ENCODE results near the gene PARVA.

The PARVA gene

DNA sequence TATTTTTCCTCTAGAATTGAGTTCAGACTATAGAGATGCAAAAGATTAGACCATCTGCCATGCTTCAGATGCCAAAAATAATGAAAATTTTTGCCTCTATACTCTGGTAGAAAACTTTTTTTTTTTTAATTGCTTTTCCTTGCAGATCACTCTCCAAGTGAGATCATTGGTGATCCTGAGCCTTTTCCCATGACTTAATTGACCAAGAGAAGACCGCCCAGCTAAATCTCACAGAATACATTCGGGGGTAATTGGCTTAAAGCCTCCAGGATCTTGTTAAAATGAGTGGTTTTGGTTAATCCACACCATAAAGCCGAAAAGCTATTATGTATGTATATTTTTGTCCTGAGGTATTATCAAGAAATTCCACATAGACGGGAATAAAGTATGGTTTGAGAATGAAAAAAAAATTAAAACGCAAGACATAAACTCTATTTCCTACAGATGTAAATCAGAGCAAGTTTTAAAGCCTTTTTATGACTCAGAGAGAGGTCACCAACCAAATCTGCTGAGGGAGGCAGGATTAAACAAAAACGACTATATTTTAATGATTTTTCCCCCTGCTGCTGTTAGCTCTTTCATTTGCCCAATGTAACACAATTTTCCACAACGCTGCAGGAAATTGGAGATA, 64.0 kb downstream of the PARVA start:
- no peak for DNase-seq
- Histone ChIP-seq H3K36me3 (ENCODE audit: control insufficient read depth, insufficient read depth, low read length) (no peaks in the 10 kb centered on the region), H3K4me3 (ENCODE audit: insufficient read depth, low read depth, low read length, poor library complexity, severe bottlenecking) (no peak overlapping the region), H3K27ac (ENCODE audit: insufficient read depth, low read length, poor library complexity, severe bottlenecking) (no peak overlapping the region), H3K4me1 (ENCODE audit: control insufficient read depth, insufficient read depth, low read length, poor library complexity, severe bottlenecking) (no peaks in the 10 kb centered on the region), H3K9me3 (ENCODE audit: control insufficient read depth, low read length) (no peaks in the 10 kb centered on the region), H3K27me3 (replicated peaks; ENCODE audit: control insufficient read depth, insufficient read depth, low read length, poor library complexity, severe bottlenecking) (no peaks in the 10 kb centered on the region)

DNA sequence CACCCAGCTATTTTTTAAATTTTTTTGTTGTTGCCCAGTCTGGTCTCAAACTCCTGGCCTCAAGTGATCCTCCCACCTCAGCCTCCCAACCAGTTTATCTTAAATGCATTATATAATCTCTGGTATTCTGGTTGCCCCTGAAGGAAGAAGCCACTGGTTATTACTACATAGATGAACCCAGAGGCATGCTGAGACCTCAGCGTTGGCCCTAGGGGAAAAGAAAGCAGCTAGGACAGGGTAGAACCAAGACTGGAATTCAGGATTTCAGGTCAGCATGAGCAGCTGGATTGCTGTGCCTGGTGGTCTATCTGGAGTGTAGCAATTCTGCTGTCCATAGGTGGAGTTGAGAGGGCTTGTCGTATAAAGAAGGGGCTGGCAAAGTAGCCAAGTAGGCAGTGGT, 67.2 kb downstream of the PARVA start:
- Histone ChIP-seq H3K4me3 (ENCODE audit: insufficient read depth, low read depth, low read length, poor library complexity, severe bottlenecking) (no peak overlapping the region), H3K36me3 (ENCODE audit: control insufficient read depth, insufficient read depth, low read length) (no peaks in the 10 kb centered on the region), H3K4me1 (ENCODE audit: control insufficient read depth, insufficient read depth, low read length, poor library complexity, severe bottlenecking) (no peaks in the 10 kb centered on the region), H3K27me3 (replicated peaks; ENCODE audit: control insufficient read depth, insufficient read depth, low read length, poor library complexity, severe bottlenecking) (no peaks in the 10 kb centered on the region), H3K27ac (ENCODE audit: insufficient read depth, low read length, poor library complexity, severe bottlenecking) (no peak overlapping the region), H3K9me3 (ENCODE audit: control insufficient read depth, low read length) (no peaks in the 10 kb centered on the region)
- no peak for DNase-seq

DNA sequence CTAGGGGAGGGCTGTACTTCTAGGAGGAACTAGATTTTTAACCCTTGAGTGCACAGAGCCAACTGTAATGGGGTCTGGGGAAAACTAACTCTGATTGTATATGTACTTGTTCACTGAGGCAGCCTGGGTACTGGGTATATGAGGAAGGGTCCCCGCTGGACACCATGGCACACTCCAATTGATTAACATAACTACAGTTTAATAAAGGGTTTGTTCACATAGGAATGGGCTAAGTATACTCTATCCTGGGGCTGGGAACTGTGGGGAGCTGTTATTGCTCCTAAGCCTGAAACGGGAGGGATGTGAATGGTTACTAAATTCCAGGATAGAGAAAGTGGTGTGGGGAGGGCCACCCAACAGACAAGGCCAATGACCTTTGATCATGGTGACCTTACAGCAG, 67.6 kb downstream of the PARVA start:
- no peaks in the 10 kb centered on the region for H3K9me3 ChIP-seq (ENCODE audit: control insufficient read depth, low read length)
- no peak overlapping the region for H3K4me3 ChIP-seq (ENCODE audit: insufficient read depth, low read depth, low read length, poor library complexity, severe bottlenecking)
- no peaks in the 10 kb centered on the region for H3K27me3 ChIP-seq (replicated peaks; ENCODE audit: control insufficient read depth, insufficient read depth, low read length, poor library complexity, severe bottlenecking)
- no peaks in the 10 kb centered on the region for H3K36me3 ChIP-seq (ENCODE audit: control insufficient read depth, insufficient read depth, low read length)
- H3K4me1 ChIP-seq (ENCODE audit: control insufficient read depth, insufficient read depth, low read length, poor library complexity, severe bottlenecking), result no peaks in the 10 kb centered on the region
- H3K27ac ChIP-seq (ENCODE audit: insufficient read depth, low read length, poor library complexity, severe bottlenecking), result no peak overlapping the region
- no peak for DNase-seq

DNA sequence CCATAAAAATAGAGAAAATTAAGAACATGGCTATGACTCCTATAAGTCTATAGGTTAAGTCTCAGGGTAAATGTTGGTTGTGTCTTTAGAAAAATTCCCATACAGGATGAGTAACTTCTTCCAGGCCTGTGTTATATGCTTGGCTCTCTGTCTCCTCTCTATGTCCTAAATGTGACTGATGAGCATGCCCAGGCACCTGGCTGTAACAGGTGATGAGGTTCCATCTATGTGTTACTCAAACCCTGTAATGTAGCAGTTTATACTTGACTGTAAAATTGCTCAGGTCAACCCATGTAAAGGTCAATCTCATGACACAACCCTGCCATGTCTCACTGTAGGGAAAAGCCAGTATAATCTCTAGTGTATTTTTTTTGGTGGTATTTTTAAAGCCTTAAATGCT, 69.5 kb downstream of the PARVA start:
- Histone ChIP-seq H3K27ac (ENCODE audit: insufficient read depth, low read length, poor library complexity, severe bottlenecking) (no peak overlapping the region), H3K4me1 (ENCODE audit: control insufficient read depth, insufficient read depth, low read length, poor library complexity, severe bottlenecking) (no peaks in the 10 kb centered on the region), H3K36me3 (ENCODE audit: control insufficient read depth, insufficient read depth, low read length) (no peaks in the 10 kb centered on the region), H3K9me3 (ENCODE audit: control insufficient read depth, low read length) (no peaks in the 10 kb centered on the region), H3K4me3 (ENCODE audit: insufficient read depth, low read depth, low read length, poor library complexity, severe bottlenecking) (no peak overlapping the region), H3K27me3 (replicated peaks; ENCODE audit: control insufficient read depth, insufficient read depth, low read length, poor library complexity, severe bottlenecking) (no peaks in the 10 kb centered on the region)
- no peak for DNase-seq

DNA sequence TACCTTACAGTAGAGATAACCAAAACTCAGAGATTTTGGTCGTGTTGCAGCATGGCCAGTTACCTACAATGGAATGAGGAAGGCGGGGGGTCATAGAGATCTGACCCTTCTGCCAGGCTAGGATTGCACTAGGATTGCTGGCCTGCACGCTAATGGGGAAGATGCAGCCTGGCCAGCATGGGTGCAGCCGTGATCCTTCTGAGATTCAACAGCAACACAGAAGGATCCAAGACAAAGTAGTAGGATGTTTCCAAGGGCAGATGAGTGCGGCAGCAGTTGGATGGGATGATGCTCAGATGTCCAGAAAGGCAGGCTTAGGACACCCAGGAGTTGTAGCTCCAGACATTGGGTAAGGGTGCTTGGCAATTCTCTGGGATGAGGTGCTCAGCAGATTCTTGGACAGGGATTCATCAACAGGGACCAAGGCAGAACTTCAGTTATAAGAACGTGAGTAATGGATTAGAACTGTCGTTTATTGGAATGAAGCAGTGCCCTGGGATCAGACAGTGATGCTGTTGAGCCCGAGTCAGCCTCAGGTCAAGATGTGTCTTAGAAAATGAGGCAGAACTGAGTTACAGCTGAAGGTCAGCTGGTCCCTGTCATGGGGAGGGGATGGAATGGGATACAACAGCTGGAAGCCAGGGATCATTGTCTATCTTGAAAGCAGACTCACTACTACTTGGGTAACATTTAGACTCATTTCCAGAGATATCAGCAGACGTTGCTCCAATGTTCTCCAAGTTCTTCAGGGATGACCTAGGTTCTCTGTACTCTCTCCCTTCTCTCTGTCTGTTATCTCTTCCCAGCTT, 71.0 kb downstream of the PARVA start:
- no peaks in the 10 kb centered on the region for H3K27me3 ChIP-seq (replicated peaks; ENCODE audit: control insufficient read depth, insufficient read depth, low read length, poor library complexity, severe bottlenecking)
- H3K4me3 ChIP-seq (ENCODE audit: insufficient read depth, low read depth, low read length, poor library complexity, severe bottlenecking), result no peak overlapping the region
- H3K9me3 ChIP-seq (ENCODE audit: control insufficient read depth, low read length), result no peaks in the 10 kb centered on the region
- no peaks in the 10 kb centered on the region for H3K4me1 ChIP-seq (ENCODE audit: control insufficient read depth, insufficient read depth, low read length, poor library complexity, severe bottlenecking)
- no peak overlapping the region for H3K27ac ChIP-seq (ENCODE audit: insufficient read depth, low read length, poor library complexity, severe bottlenecking)
- H3K36me3 ChIP-seq (ENCODE audit: control insufficient read depth, insufficient read depth, low read length), result no peaks in the 10 kb centered on the region
- DNase-seq, result no peak

DNA sequence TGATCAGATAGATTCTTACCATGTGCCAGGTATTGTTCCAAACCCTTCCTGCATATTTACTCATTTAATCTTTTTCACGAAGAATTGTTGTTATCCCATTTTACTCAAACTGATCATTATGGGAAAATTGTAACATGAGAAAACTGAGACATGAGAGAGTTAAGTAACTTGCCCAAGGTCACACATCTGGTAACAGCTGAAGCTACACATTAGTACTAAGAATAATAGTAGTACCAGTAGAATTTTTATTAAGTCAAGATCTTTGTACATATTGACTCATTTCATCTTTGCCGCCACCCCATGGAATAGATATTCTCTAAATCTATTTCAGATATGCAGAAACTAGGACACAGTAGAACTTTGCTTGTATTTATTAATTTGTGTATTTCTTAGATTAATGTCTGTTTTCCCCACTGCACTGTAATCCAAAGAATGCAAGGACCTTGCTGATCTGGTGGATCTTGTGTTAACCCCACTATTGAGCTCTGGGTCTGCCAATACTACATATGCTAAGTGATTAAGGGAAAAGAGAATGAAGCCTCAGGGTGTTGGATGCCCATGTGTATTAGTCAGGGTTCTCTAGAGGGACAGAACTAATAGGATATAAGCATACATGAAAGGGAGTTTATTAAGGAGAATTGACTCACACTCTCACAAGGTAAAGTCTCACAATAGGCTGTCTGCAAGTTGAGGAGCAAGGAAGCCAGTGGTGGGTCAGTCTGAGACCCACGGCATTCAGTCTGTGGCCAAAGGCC, 72.8 kb downstream of the PARVA start:
- Histone ChIP-seq H3K36me3 (ENCODE audit: control insufficient read depth, insufficient read depth, low read length) (no peaks in the 10 kb centered on the region), H3K4me3 (ENCODE audit: insufficient read depth, low read depth, low read length, poor library complexity, severe bottlenecking) (no peak overlapping the region), H3K27me3 (replicated peaks; ENCODE audit: control insufficient read depth, insufficient read depth, low read length, poor library complexity, severe bottlenecking) (no peaks in the 10 kb centered on the region), H3K27ac (ENCODE audit: insufficient read depth, low read length, poor library complexity, severe bottlenecking) (no peak overlapping the region), H3K9me3 (ENCODE audit: control insufficient read depth, low read length) (no peaks in the 10 kb centered on the region), H3K4me1 (ENCODE audit: control insufficient read depth, insufficient read depth, low read length, poor library complexity, severe bottlenecking) (no peaks in the 10 kb centered on the region)
- no peak for DNase-seq

DNA sequence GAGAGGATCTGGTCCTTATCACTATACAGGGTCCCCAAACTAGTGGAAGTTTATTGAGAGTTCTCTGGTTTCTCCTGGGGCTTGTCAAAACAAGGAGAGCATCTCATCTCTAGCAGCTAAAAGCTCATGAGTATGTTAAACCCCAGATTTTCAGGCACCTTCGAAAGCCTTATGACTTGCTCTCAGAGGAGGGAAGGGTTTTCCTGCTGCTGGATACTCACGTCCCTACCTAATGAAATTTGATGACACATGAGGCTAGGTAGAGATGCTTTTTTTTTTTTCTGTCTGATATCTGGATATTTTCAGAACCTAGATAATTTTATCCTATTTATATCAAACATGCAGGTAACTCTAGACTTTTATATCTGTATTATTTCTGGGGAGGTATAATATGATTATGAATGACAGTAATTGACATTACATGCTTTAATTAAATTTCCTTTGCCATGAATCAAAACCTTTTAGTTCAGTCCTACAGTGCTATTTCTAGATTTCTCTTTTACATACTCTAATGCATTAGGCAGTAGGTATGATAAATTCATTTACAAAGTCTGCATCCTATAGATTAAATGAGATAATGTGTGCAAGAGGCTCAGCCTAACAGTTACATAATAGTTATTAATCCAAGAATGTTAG, 73.9 kb downstream of the PARVA start:
- Histone ChIP-seq H3K9me3 (ENCODE audit: control insufficient read depth, low read length) (no peaks in the 10 kb centered on the region), H3K27ac (ENCODE audit: insufficient read depth, low read length, poor library complexity, severe bottlenecking) (no peak overlapping the region), H3K36me3 (ENCODE audit: control insufficient read depth, insufficient read depth, low read length) (no peaks in the 10 kb centered on the region), H3K4me3 (ENCODE audit: insufficient read depth, low read depth, low read length, poor library complexity, severe bottlenecking) (no peak overlapping the region), H3K4me1 (ENCODE audit: control insufficient read depth, insufficient read depth, low read length, poor library complexity, severe bottlenecking) (no peaks in the 10 kb centered on the region), H3K27me3 (replicated peaks; ENCODE audit: control insufficient read depth, insufficient read depth, low read length, poor library complexity, severe bottlenecking) (no peaks in the 10 kb centered on the region)
- no peak for DNase-seq

DNA sequence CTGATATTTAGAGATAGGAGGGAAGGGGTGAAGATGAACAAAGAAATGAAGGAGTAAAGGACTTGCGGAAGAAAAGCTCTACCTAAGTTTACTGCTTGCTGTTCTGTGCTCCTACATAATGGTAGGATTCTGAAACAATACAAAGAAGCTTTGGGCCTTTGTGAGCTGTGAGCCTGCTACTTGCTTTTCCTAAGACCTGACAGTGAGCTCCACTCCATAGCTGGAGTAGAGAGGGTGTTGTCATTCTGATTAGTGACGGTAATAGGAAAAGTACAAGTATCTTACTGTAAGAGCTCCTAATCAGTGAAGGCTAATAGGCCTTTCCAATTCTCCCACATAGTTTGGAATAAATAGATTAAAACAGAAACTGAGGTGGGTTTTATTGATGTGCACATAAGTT, 75.9 kb downstream of the PARVA start:
- Histone ChIP-seq H3K27me3 (replicated peaks; ENCODE audit: control insufficient read depth, insufficient read depth, low read length, poor library complexity, severe bottlenecking) (no peaks in the 10 kb centered on the region), H3K27ac (ENCODE audit: insufficient read depth, low read length, poor library complexity, severe bottlenecking) (no peak overlapping the region), H3K4me3 (ENCODE audit: insufficient read depth, low read depth, low read length, poor library complexity, severe bottlenecking) (no peak overlapping the region), H3K9me3 (ENCODE audit: control insufficient read depth, low read length) (no peaks in the 10 kb centered on the region), H3K4me1 (ENCODE audit: control insufficient read depth, insufficient read depth, low read length, poor library complexity, severe bottlenecking) (no peaks in the 10 kb centered on the region), H3K36me3 (ENCODE audit: control insufficient read depth, insufficient read depth, low read length) (no peaks in the 10 kb centered on the region)
- DNase-seq, result no peak

DNA sequence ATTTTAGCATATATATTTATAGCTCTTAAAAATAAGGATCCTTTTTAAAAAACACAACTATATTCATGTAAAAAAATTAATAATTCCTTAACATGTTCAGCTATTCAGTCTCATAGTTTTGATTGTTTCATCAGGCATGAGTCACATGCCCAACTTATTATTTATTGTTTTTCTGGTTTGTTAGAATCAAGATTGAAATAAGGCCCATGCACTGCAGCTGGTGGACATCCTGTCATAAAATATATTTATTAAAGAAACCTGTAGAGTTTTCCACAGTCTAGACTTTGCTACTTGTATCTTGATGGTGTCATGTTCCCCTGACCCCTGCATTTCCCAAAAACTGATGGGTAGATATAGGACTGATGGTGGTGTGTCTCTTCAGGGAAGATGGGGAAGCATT, 77.4 kb downstream of the PARVA start:
- Histone ChIP-seq H3K4me1 (ENCODE audit: control insufficient read depth, insufficient read depth, low read length, poor library complexity, severe bottlenecking) (no peaks in the 10 kb centered on the region), H3K4me3 (ENCODE audit: insufficient read depth, low read depth, low read length, poor library complexity, severe bottlenecking) (no peak overlapping the region), H3K27ac (ENCODE audit: insufficient read depth, low read length, poor library complexity, severe bottlenecking) (no peak overlapping the region), H3K9me3 (ENCODE audit: control insufficient read depth, low read length) (no peaks in the 10 kb centered on the region), H3K27me3 (replicated peaks; ENCODE audit: control insufficient read depth, insufficient read depth, low read length, poor library complexity, severe bottlenecking) (no peaks in the 10 kb centered on the region), H3K36me3 (ENCODE audit: control insufficient read depth, insufficient read depth, low read length) (no peaks in the 10 kb centered on the region)
- no peak for DNase-seq

DNA sequence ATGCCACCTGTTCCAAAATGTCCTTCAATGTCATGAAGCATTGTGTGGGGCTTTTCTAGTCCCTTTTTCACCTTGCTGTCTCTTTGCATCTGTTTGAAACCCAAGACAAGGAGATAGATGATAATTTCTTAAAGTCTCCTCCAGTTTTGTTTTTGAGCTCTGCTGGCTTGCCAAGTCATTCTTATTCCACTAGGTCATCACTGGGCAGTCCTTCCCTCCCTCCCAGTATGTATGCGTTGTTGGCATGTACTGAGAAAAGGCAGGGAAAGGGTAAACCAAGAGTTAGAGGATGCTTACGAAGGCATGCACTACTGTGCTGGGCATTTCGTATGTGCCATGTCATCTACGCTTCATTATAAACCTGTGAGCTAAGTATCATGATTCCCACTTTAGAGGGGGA, 78.6 kb downstream of the PARVA start:
- Histone ChIP-seq H3K36me3 (ENCODE audit: control insufficient read depth, insufficient read depth, low read length) (no peaks in the 10 kb centered on the region), H3K4me3 (ENCODE audit: insufficient read depth, low read depth, low read length, poor library complexity, severe bottlenecking) (no peak overlapping the region), H3K4me1 (ENCODE audit: control insufficient read depth, insufficient read depth, low read length, poor library complexity, severe bottlenecking) (no peaks in the 10 kb centered on the region), H3K9me3 (ENCODE audit: control insufficient read depth, low read length) (no peaks in the 10 kb centered on the region), H3K27me3 (replicated peaks; ENCODE audit: control insufficient read depth, insufficient read depth, low read length, poor library complexity, severe bottlenecking) (no peaks in the 10 kb centered on the region), H3K27ac (ENCODE audit: insufficient read depth, low read length, poor library complexity, severe bottlenecking) (no peak overlapping the region)
- DNase-seq, result no peak
